Transverse colon (tissue), 4 donors: ENCODE measurements around the gene CCDC142. TPM values are rescaled to one million over a fixed set of nuclear protein-coding genes. Genes with fewer than 3 reads are reported as not detected.

Source experiments
- DNase-seq: peaks from one replicate; pipeline ENCODE4 v3.0.0-alpha.2; 2019
- H3K27ac ChIP-seq, 4 donors: fragments of 200-600 bp; sonication (generic); 2 replicates each; pipeline ENCODE4 v1.5.1; 2016 to 2018; ENCODE audit warnings: inconsistent platforms in 4 of 4
- H3K27me3 ChIP-seq: fragments of 200-600 bp; sonication (generic); 2 replicates; pipeline ENCODE4 v1.5.1; 2017; ENCODE audit warnings: inconsistent platforms
- H3K36me3 ChIP-seq, 4 donors: fragments of 200-600 bp; sonication (generic); 2 replicates each; pipeline ENCODE4 v1.5.1; 2017 to 2019; ENCODE audit warnings: inconsistent platforms in 4 of 4
- H3K4me1 ChIP-seq, 4 donors: fragments of 200-600 bp; sonication (generic); 2 replicates each; pipeline ENCODE4 v1.5.1; 2017 to 2020; ENCODE audit warnings: inconsistent platforms in 4 of 4
- H3K4me3 ChIP-seq, 4 donors: fragments of 200-600 bp; sonication (generic); 1 replicate in 1 of 4; 2 replicates in 3 of 4; pipeline versions ENCODE4 v1.5.1 to v1.6.1; 2017 to 2019; ENCODE audit warnings: inconsistent platforms in 4 of 4
- H3K9me3 ChIP-seq, 2 donors: fragments of 200-600 bp; sonication (generic); 2 replicates each; pipeline ENCODE4 v1.5.1; 2017 to 2019; ENCODE audit warnings: inconsistent platforms in 2 of 2
- EP300 ChIP-seq: sonication (generic); formaldehyde crosslinking; IDR thresholded peaks from one replicate; pipeline ENCODE4 v1.6.1; 2017; ENCODE audit warnings: antibody characterized with exemption, low read depth
- POLR2A ChIP-seq: fragments of 450-650 bp; IDR thresholded peaks from one replicate; pipeline ENCODE4 v1.6.1; 2016; ENCODE audit warnings: antibody characterized with exemption, mild to moderate bottlenecking, moderate library complexity
- POLR2AphosphoS5 ChIP-seq, 3 donors: sonication (generic); formaldehyde crosslinking; IDR thresholded peaks; one replicate each; pipeline ENCODE4 v1.6.1; 2016; ENCODE audit warnings: antibody characterized with exemption in 3 of 3
- WGBS, 2 donors: methylation state at CpG; one replicate each; pipeline ENCODE4 v1.1.5; 2018; ENCODE audit warnings: low coverage in 1 of 2; 5-methylcytosine and 5-hydroxymethylcytosine counted together
- in situ Hi-C, 4 donors: fragments of 200-750 bp; cut with MboI; loops; one replicate each; pipeline versions ENCODE4 v1.15.0 to v1.15.1; 2017; ENCODE audit warnings: low sequenced_read_pairs in 3 of 4, low pct_ligation_motif_present in 1 of 4, low pct_unique_long_range_greater_than_20kb in 1 of 4
- intact Hi-C: fragments of 100-400 bp; cut with DNase I; formaldehyde crosslinking; loops from one replicate; pipeline ENCODE4 v1.15.1; 2023; ENCODE audit warnings: low total_unique reads
- total RNA-seq, 4 donors: library from RNA; depleted of rRNA; stranded (reverse); fragments of >200 nt; gene quantifications; one replicate each; pipeline ENCODE4 v1.1.0, GENCODE V29; 2016
- TF ChIP-seq, protein P1 (sequence below), 5 experiments: fragments of 200-600 bp in 3 of 5; fragments of 450-650 bp in 2 of 5; sonication (generic) in 3 of 5; IDR thresholded peaks; 1 replicate in 2 of 5; 2 replicates in 3 of 5; pipeline ENCODE4 v1.5.1; 2016 to 2017; ENCODE audit warnings: antibody characterized with exemption in 5 of 5, inconsistent platforms in 3 of 5, mild to moderate bottlenecking in 2 of 5, moderate library complexity in 1 of 5

The CCDC142 gene
- total RNA-seq, 4 donors from 2014 or later = 49.7 to 93.1 (median 71.6) TPM

DNA sequence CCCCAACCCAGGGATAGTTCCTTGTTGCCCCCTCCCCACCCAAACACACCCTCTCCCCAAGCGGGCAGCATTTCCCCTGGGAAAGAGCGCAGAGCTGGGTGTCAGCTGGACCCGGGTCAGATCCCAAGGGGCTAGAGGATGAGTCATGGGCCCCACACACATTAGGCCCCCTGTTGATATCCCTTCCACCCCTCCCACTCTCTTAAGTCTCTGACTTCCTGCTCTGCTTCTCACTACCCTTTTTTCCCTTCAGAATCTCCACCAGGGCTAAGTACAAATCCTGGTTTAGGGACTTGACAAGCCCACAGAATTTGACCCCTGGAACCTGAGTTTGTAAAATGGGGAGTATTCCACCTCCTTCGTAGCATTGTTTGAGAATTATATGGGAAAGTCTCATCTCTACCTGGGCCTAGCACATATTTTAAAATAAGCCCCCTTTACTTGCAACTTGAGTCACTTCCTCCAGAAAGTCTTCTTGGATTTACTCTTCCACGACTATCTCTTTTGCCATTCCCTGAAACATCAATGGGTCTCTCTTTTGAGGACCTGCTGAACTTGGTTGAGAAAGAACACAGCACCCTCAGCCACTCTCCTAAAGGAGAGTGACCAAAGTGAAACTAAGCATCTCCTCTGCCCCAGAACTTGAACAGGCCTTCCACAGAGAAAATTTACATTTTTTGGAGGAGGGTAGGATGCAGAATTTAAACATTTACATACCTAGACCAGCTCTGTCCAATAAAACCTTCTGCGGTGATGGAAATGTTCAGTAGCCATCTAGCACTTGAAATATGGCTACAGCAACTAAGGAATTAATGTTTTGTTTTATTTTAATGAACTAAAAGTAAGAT, 45.7 kb downstream of the CCDC142 start:
- intact Hi-C loops (no loop called here), in situ Hi-C loops (no loop called here)
- 56 to 70% methylated on average over 1 to 6 of the region's 6 CpGs for WGBS, 2 donors
- peaks cover 3% of the 10 kb centered on the region for H3K27me3 ChIP-seq
- H3K9me3 ChIP-seq = no peaks in the 10 kb centered on the region
- no peak overlapping the region for H3K27ac ChIP-seq
- TF ChIP-seq, protein P1, sequence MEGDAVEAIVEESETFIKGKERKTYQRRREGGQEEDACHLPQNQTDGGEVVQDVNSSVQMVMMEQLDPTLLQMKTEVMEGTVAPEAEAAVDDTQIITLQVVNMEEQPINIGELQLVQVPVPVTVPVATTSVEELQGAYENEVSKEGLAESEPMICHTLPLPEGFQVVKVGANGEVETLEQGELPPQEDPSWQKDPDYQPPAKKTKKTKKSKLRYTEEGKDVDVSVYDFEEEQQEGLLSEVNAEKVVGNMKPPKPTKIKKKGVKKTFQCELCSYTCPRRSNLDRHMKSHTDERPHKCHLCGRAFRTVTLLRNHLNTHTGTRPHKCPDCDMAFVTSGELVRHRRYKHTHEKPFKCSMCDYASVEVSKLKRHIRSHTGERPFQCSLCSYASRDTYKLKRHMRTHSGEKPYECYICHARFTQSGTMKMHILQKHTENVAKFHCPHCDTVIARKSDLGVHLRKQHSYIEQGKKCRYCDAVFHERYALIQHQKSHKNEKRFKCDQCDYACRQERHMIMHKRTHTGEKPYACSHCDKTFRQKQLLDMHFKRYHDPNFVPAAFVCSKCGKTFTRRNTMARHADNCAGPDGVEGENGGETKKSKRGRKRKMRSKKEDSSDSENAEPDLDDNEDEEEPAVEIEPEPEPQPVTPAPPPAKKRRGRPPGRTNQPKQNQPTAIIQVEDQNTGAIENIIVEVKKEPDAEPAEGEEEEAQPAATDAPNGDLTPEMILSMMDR (IDR thresholded peaks at IDR 0.05) = no peak
- TF ChIP-seq EP300 = no peak
- no peak for TF ChIP-seq POLR2AphosphoS5 (IDR thresholded peaks at IDR 0.05)
- no peak for TF ChIP-seq POLR2A
- H3K4me1 ChIP-seq = peaks cover 11 to 39% (median 14%) of the 10 kb centered on the region in 4 donors
- H3K4me3 ChIP-seq = no peak overlapping the region
- H3K36me3 ChIP-seq = no peaks in the 10 kb centered on the region
- no peak for DNase-seq

DNA sequence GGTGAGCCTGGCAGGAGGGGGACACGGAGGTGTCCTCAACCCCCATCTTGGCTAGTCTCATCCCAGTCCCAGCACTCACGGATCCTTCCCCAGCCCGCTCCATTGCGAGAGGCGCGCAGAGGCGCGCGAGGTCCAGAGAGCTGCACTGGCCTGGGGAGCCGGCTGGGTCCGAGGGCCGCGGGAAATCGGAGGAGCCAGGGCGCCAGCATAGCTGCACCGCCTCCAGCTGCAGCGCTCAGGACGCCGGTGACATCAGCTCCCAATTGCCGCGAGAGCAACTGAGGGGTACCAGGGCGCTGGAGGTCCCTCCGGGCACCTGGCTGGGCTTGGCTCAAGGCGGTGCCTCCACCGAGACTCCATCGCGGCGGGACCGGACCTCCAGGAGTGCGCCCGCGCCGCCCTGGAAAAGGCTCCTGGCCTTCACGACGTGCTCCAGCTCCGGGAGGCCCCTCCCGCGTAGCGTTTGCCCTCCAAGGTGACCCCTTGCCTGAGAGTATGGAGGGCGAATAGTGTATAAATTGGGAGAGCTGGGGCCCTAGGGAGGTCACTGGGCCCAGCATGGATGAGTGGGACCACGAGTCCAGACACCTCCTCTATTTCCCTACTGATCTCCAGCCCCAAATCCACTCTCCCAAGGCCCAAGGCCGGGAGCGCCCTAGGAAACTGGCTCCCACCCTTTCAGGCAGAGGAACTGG, 46.5 kb downstream of the CCDC142 start:
- TF ChIP-seq POLR2AphosphoS5 (IDR thresholded peaks at IDR 0.05) = no peak
- no peak for TF ChIP-seq EP300
- TF ChIP-seq, protein P1 (IDR thresholded peaks at IDR 0.05) = no peak
- no peak for TF ChIP-seq POLR2A
- no peak overlapping the region for H3K27ac ChIP-seq
- H3K4me1 ChIP-seq = peaks cover 11 to 31% (median 14%) of the 10 kb centered on the region in 4 donors
- no peak for DNase-seq
- WGBS, 2 donors = 87 to 100% methylated on average over 2 to 39 of the region's 43 CpGs
- no peak overlapping the region for H3K4me3 ChIP-seq
- H3K27me3 ChIP-seq = no peaks in the 10 kb centered on the region
- H3K36me3 ChIP-seq = no peaks in the 10 kb centered on the region
- in situ Hi-C loops = no loop called here
- H3K9me3 ChIP-seq = no peaks in the 10 kb centered on the region
- intact Hi-C loops = no loop called here

DNA sequence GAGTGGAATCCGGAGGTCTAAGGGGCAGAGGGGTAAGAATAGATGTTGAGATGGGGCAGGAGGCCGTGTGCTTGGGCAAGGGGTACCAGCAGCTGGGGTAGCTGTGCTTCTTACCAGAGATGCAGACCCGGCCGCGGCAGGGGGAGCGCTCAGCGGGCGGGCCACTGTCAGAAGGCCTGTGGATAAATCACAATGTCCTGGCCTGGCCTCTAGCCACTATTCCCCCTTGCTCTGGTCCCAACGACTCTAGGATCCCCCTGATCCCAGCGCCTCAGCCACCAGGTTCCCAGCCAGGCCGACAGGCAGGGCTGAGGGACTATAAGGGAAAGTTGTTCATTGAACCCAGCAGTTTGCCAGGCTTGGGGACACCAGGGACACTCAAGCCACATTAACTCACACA, 52.3 kb downstream of the CCDC142 start:
- H3K27me3 ChIP-seq = no peaks in the 10 kb centered on the region
- no peaks in the 10 kb centered on the region for H3K9me3 ChIP-seq
- H3K36me3 ChIP-seq = peaks cover 0 to 9% (median 0%) of the 10 kb centered on the region in 4 donors
- H3K27ac ChIP-seq = peak overlapping the region; percentile 21 to 52 (median 46)
- intact Hi-C loops = no loop called here
- 83% methylated on average over 11 of the region's 11 CpGs; no CpG with 5 or more reads in 1 of the 2 donors for WGBS, 2 donors
- TF ChIP-seq, protein P1 (IDR thresholded peaks at IDR 0.05) = no peak
- no peak for TF ChIP-seq POLR2AphosphoS5 (IDR thresholded peaks at IDR 0.05)
- TF ChIP-seq EP300 = no peak
- no peak overlapping the region for H3K4me3 ChIP-seq
- in situ Hi-C loops = no loop called here
- no peak for DNase-seq
- peaks cover 0 to 18% (median 7%) of the 10 kb centered on the region in 4 donors for H3K4me1 ChIP-seq
